Measurements from ENCODE around the gene NXT1.

NXT1 gene

DNA sequence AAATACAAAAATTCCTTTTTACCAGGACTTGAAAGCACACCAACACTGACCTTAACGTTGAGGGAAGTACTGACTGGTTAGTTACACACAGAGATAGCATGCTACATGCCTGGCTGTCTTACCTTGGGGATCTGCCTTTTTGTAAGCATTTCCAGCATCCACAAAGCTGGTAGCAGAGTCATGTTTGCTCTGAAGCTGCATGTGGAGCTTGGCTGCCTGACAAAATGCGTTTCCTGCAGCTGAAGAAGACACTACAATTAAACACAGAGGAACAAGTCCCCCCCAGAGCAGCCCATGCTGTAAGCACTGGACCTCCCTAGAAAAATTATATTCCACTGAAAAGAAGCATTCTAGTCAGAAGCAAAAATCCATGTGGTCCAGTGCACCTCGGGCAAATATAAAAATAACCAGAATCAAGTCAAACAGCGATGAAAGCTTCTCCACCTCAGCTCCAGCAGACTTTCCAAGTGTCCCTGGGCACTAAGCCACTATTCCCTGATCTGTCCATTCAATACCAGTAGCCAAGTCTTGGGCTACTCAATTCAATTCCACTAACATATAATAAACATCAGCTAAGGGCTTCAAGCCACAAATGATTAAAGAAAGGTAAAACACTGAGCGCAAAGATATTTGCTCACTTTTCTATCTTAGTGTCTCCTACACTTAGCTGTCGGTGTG lies 46.5 kb downstream of the NXT1 start:
- Histone ChIP-seq H3K9me3 (ENCODE audit: low read depth, low read length) (no peaks in the 10 kb centered on the region), H3K4me3 (no peak overlapping the region), H3K36me3 (ENCODE audit: insufficient read depth, low read length) (peaks cover 24% of the 10 kb centered on the region), H3K27ac (no peak overlapping the region), H3K9ac (ENCODE audit: insufficient read length) (no peak overlapping the region)
- no peak for TF ChIP-seq POLR2AphosphoS5 (IDR thresholded peaks at IDR 0.05; ENCODE audit: borderline replicate concordance, low read depth, low read length)
- no peak for TF ChIP-seq FOXP2 (optimal IDR thresholded peaks at IDR 0.05; ENCODE audit: control extremely low read depth, extremely low read length, insufficient read depth)
- no peak for TF ChIP-seq EZH2 (IDR thresholded peaks at IDR 0.05)
- DNase-seq (ENCODE audit: low read depth, low spot score): no peak

DNA sequence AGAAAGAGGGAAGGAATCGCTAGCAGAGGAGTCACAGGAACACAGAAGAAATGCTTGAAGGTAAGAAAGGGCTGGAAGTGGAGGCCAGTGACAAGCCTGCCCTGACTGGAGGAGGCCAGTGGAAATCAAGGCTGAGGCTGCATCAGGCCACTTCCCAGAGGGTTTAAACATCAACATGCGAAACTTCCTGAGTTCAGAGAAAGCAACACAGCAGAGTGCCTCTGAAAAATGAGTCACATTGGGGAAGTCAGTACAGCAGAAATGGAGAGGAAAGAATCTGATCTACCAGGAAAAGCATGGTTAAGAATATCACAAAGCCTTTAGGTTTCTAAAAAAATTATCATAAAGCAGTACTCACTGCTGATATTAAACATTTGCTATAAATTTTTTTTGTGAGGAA lies 47.4 kb downstream of the NXT1 start:
- TF ChIP-seq FOXP2 (optimal IDR thresholded peaks at IDR 0.05; ENCODE audit: control extremely low read depth, extremely low read length, insufficient read depth) (no peak), EZH2 (IDR thresholded peaks at IDR 0.05) (no peak), POLR2AphosphoS5 (IDR thresholded peaks at IDR 0.05; ENCODE audit: borderline replicate concordance, low read depth, low read length) (no peak)
- Histone ChIP-seq H3K27ac (no peak overlapping the region), H3K4me3 (no peak overlapping the region), H3K36me3 (ENCODE audit: insufficient read depth, low read length) (peaks cover 22% of the 10 kb centered on the region), H3K9me3 (ENCODE audit: low read depth, low read length) (no peaks in the 10 kb centered on the region), H3K9ac (ENCODE audit: insufficient read length) (no peak overlapping the region)
- no peak for DNase-seq (ENCODE audit: low read depth, low spot score)

DNA sequence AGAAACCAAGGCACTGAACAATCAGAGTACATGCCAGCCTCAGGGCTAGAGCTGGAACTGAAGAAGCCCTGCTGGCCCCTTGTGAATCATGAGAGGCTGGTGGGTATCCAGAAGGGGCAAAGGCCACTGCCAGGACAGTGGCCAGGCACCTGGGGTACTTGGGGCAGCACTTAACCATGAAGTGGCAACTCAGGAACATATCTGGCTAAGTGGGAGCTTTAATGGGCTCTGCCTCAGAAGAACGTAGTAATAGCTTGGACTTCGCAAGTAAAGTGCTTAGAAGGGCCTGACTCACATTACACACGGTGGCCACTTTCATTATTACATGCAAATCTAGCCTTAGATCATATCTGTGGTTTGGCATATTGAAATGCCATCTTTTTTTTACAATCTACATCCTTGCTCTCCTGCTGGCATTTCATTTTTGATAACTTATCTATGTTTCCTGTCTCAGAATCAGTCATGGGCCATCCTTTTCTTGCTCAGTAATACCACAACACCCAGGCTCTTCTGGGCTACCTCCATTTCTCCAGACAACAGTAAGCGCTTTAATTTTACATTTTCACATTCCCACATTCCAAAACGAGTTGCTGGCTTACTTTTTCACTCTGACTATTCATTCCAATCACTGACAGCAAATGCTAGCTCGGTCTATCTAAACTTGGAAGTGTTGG lies 49.1 kb downstream of the NXT1 start:
- TF ChIP-seq FOXP2 (optimal IDR thresholded peaks at IDR 0.05; ENCODE audit: control extremely low read depth, extremely low read length, insufficient read depth) (no peak), EZH2 (IDR thresholded peaks at IDR 0.05) (no peak), POLR2AphosphoS5 (IDR thresholded peaks at IDR 0.05; ENCODE audit: borderline replicate concordance, low read depth, low read length) (no peak)
- no peak overlapping the region for H3K4me3 ChIP-seq
- no peak overlapping the region for H3K27ac ChIP-seq
- H3K36me3 ChIP-seq (ENCODE audit: insufficient read depth, low read length): peaks cover 6% of the 10 kb centered on the region; the same call in 1 of the 2 replicates
- no peak overlapping the region for H3K9ac ChIP-seq (ENCODE audit: insufficient read length)
- H3K9me3 ChIP-seq (ENCODE audit: low read depth, low read length): no peaks in the 10 kb centered on the region
- DNase-seq (ENCODE audit: low read depth, low spot score): no peak

DNA sequence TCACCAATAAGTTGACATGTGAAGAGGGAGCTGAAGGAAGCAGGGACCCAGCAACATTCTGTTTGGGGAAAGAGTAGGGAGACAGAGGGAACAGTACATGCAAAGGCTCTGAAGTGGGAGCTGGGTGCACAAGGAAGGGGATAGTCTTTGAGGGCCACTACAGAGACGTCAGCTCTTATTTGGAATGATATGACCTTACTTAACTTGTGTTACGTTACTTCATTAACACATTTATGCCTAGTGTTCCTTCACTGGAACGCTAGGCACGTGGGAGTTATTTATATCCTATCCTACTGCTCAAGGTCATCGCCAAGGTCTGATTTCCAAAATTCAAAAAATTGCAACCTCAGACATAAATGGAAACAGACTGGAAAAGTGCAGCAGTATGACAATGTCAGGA lies 50.5 kb downstream of the NXT1 start:
- no peak for DNase-seq (ENCODE audit: low read depth, low spot score)
- H3K4me3 ChIP-seq: no peak overlapping the region
- no peak overlapping the region for H3K27ac ChIP-seq
- no peaks in the 10 kb centered on the region; the same call in 1 of the 2 replicates for H3K36me3 ChIP-seq (ENCODE audit: insufficient read depth, low read length)
- H3K9me3 ChIP-seq (ENCODE audit: low read depth, low read length): no peaks in the 10 kb centered on the region
- H3K9ac ChIP-seq (ENCODE audit: insufficient read length): no peak overlapping the region
- TF ChIP-seq EZH2 (IDR thresholded peaks at IDR 0.05) (no peak), FOXP2 (optimal IDR thresholded peaks at IDR 0.05; ENCODE audit: control extremely low read depth, extremely low read length, insufficient read depth) (no peak), POLR2AphosphoS5 (IDR thresholded peaks at IDR 0.05; ENCODE audit: borderline replicate concordance, low read depth, low read length) (no peak)

GRCh38 chr20:23403751-23404150 lies 53.2 kb downstream of the NXT1 start:
- H3K36me3 ChIP-seq (ENCODE audit: insufficient read depth, low read length): no peaks in the 10 kb centered on the region; the same call in 1 of the 2 replicates
- no peaks in the 10 kb centered on the region for H3K9me3 ChIP-seq (ENCODE audit: low read depth, low read length)
- TF ChIP-seq EZH2 (IDR thresholded peaks at IDR 0.05) (no peak), FOXP2 (optimal IDR thresholded peaks at IDR 0.05; ENCODE audit: control extremely low read depth, extremely low read length, insufficient read depth) (no peak), POLR2AphosphoS5 (IDR thresholded peaks at IDR 0.05; ENCODE audit: borderline replicate concordance, low read depth, low read length) (no peak)
- no peak overlapping the region for H3K9ac ChIP-seq (ENCODE audit: insufficient read length)
- DNase-seq (ENCODE audit: low read depth, low spot score): no peak
- H3K4me3 ChIP-seq: no peak overlapping the region
- no peak overlapping the region for H3K27ac ChIP-seq

GRCh38 chr20:23404196-23404595 lies 53.6 kb downstream of the NXT1 start:
- Histone ChIP-seq H3K36me3 (ENCODE audit: insufficient read depth, low read length) (no peaks in the 10 kb centered on the region; the same call in 1 of the 2 replicates), H3K27ac (no peak overlapping the region), H3K4me3 (no peak overlapping the region), H3K9ac (ENCODE audit: insufficient read length) (no peak overlapping the region), H3K9me3 (ENCODE audit: low read depth, low read length) (no peaks in the 10 kb centered on the region)
- TF ChIP-seq EZH2 (IDR thresholded peaks at IDR 0.05) (no peak), POLR2AphosphoS5 (IDR thresholded peaks at IDR 0.05; ENCODE audit: borderline replicate concordance, low read depth, low read length) (no peak), FOXP2 (optimal IDR thresholded peaks at IDR 0.05; ENCODE audit: control extremely low read depth, extremely low read length, insufficient read depth) (no peak)
- DNase-seq (ENCODE audit: low read depth, low spot score): no peak

All from SK-N-MC (cell line).